OCI-LY7 (cell line): ENCODE results near the gene RALBP1.

Source experiments
- CTCF ChIP-seq: fragments of 200-600 bp; sonication (generic); conservative IDR thresholded peaks from 2 replicates; pipeline ENCODE4 v1.5.1; 2014; ENCODE audit warnings: mild to moderate bottlenecking, antibody characterized with exemption, low read length, moderate library complexity, mixed read lengths
- EZH2phosphoT487 ChIP-seq: fragments of 200-600 bp; sonication (generic); IDR thresholded peaks from 2 replicates; pipeline ENCODE4 v1.6.1; 2018; ENCODE audit warnings: low read depth, borderline replicate concordance, mild to moderate bottlenecking, mixed run types, antibody characterized with exemption, low read length, moderate library complexity, mixed read lengths

- TF ChIP-seq CTCF (no peak), EZH2phosphoT487 (no peak)
Measured at GRCh38 chr18:9437672-9438071, 37.6 kb upstream of the RALBP1 start.
